ENCODE results near the gene POLN.

DNA sequence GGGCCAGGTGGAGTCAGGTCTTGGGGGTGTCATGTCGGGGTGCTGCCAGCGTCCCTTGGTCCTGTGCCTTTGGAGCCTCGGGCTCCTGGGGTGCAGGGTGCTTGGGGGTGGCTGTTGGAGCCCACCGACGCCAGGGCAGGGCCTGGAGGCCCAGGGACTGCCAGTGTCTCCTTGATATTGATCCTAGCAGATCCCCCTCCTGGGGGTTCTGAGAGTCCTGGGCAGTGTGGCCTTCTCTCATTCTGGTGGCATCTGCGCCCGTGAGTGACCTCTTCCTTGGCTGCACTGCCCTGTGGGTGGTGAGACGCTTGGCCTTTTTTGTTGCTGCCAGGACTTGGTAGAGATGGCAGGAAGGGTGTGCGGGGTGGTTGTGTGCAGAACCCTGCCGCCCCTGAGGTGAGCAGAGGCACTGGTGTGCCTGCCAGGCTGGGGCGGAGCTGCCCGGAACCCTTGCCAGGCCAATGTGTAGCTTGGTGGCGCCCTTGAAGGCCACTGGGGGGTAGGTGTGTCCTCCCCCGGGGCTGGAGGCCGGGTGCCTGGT lies 175.8 kb downstream of the POLN start:
- TF ChIP-seq, protein P1, sequence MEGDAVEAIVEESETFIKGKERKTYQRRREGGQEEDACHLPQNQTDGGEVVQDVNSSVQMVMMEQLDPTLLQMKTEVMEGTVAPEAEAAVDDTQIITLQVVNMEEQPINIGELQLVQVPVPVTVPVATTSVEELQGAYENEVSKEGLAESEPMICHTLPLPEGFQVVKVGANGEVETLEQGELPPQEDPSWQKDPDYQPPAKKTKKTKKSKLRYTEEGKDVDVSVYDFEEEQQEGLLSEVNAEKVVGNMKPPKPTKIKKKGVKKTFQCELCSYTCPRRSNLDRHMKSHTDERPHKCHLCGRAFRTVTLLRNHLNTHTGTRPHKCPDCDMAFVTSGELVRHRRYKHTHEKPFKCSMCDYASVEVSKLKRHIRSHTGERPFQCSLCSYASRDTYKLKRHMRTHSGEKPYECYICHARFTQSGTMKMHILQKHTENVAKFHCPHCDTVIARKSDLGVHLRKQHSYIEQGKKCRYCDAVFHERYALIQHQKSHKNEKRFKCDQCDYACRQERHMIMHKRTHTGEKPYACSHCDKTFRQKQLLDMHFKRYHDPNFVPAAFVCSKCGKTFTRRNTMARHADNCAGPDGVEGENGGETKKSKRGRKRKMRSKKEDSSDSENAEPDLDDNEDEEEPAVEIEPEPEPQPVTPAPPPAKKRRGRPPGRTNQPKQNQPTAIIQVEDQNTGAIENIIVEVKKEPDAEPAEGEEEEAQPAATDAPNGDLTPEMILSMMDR (IDR thresholded peaks at IDR 0.05), result no peak
- no peak for TF ChIP-seq POLR2A (IDR thresholded peaks at IDR 0.05)

Measured in uterus (tissue), 2 donors.